ENCODE data around the gene KRT71. TPM values are rescaled to one million over a fixed set of nuclear protein-coding genes. Genes with fewer than 3 reads are reported as not detected.

The KRT71 gene
- total and polyA plus RNA-seq, 2 of the 8 experiments (the other 6 are each of a cell fraction or from before 2014, with no cell fraction given): not detected

DNA sequence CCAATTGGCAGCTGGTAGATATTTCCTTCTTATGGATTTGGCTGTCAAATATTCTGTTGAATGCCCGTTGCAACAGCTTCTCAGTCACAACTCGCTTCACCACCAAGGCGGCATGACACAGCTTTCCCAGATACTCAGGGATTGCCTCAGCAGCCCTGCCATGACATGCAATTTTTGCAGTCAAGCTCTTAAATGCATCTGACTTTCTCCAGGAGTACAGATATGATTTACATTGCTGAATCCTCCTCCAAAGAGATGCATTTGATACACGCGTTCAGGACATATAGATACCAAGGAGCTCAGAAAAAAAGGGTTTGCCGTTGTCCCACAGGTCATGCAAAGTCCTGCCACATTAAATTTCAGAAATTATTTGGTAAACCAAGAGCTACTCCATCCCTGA lies 39.2 kb downstream of the KRT71 start:
- no peak overlapping the region for H3K27ac ChIP-seq (ENCODE audit: low read depth, low read length)
- no peak overlapping the region for H3K4ac ChIP-seq (replicated peaks; ENCODE audit: insufficient read length, low read depth, low read length)
- H2BK15ac ChIP-seq (ENCODE audit: low read length): no peak overlapping the region
- H3K18ac ChIP-seq (ENCODE audit: extremely low read depth, low read length): no peak overlapping the region
- no peak overlapping the region for H3K14ac ChIP-seq (ENCODE audit: insufficient read length)
- ChIA-PET CTCF (ENCODE audit: partially characterized antibody) (interaction anchor here (0.5 to 1.4 kb wide), 6 partner anchors 10 to 367 kb away, joined by 3 to 4 read pairs (median 3); no protein-coding TSS in a partner anchor), POLR2A (ENCODE audit: partially characterized antibody) (no interaction called here)
- no peak overlapping the region for H2AK5ac ChIP-seq (ENCODE audit: low read depth, low read length)
- FAIRE-seq: no peak
- H2BK5ac ChIP-seq (ENCODE audit: low read depth, low read length): no peak overlapping the region
- H3K4me3 ChIP-seq (ENCODE audit: extremely low read depth in 1 of 4, insufficient read depth in 2 of 4, low read depth in 3 of 4, low read length in 4 of 4): no peak overlapping the region
- no peak overlapping the region for H3K9ac ChIP-seq (replicated peaks in 1 of 4; ENCODE audit: extremely low read depth in 1 of 4, low read depth in 3 of 4, low read length in 3 of 4)
- peaks cover 2 to 6% of the 10 kb centered on the region in 2 experiments; a peak in 2 of 4 replicates for H3K9me3 ChIP-seq (ENCODE audit: insufficient read depth in 2 of 2, low read depth in 1 of 2, low read length in 1 of 2)
- H4K91ac ChIP-seq (replicated peaks; ENCODE audit: insufficient read length, low read length): no peak overlapping the region
- H2AFZ ChIP-seq (ENCODE audit: low read length): no peak overlapping the region
- H4K8ac ChIP-seq (ENCODE audit: extremely low read depth, insufficient read depth, low read length): no peak overlapping the region
- no peak overlapping the region for H2BK120ac ChIP-seq (replicated peaks; ENCODE audit: low read depth, low read length)
- H3K79me2 ChIP-seq (ENCODE audit: control insufficient read depth in 1 of 2, insufficient read depth in 2 of 2, low read length in 2 of 2): no peaks in the 10 kb centered on the region
- no peaks in the 10 kb centered on the region for H4K20me1 ChIP-seq (replicated peaks in 1 of 2; ENCODE audit: control insufficient read depth in 1 of 2, insufficient read depth in 2 of 2, low read length in 2 of 2)
- H2BK20ac ChIP-seq (ENCODE audit: low read length): no peak overlapping the region
- H3K4me2 ChIP-seq (ENCODE audit: insufficient read depth in 1 of 2, low read depth in 2 of 2, low read length in 2 of 2): no peak overlapping the region
- no peaks in the 10 kb centered on the region for H3K27me3 ChIP-seq (replicated peaks in 1 of 4; ENCODE audit: control insufficient read depth in 3 of 4, extremely low read depth in 1 of 4, insufficient read depth in 3 of 4, low read length in 3 of 4)
- H3K23ac ChIP-seq (ENCODE audit: insufficient read length): no peak overlapping the region
- H3K36me3 ChIP-seq (ENCODE audit: control insufficient read depth in 2 of 4, insufficient read depth in 4 of 4, low read length in 3 of 4): no peaks in the 10 kb centered on the region
- H3K79me1 ChIP-seq (ENCODE audit: low read depth, low read length): no peaks in the 10 kb centered on the region
- no peaks in the 10 kb centered on the region; the same call in 1 of the 2 replicates for H3K23me2 ChIP-seq (ENCODE audit: low read depth, low read length)
- H4K5ac ChIP-seq (ENCODE audit: insufficient read length, low read depth, low read length): no peak overlapping the region
- no peak overlapping the region for H2BK12ac ChIP-seq (ENCODE audit: low read depth, low read length)
- no peaks in the 10 kb centered on the region for H3K4me1 ChIP-seq (replicated peaks in 1 of 4; ENCODE audit: control insufficient read depth in 3 of 4, insufficient read depth in 4 of 4, low read length in 3 of 4)
- H3K56ac ChIP-seq (replicated peaks; ENCODE audit: insufficient read length, low read depth, low read length): no peak overlapping the region
- WGBS, 2 experiments (ENCODE audit: extremely low coverage in 1 of 2, insufficient coverage in 1 of 2, insufficient read length in 1 of 2, insufficient replicate concordance in 2 of 2, low coverage in 1 of 2, low lambda C conversion rate in 2 of 2, missing lambda C conversion rate in 1 of 2): 84% methylated on average over 6 of the region's 6 CpGs; no CpG with 5 or more reads in 1 of the 2 experiments
- no peak for DNase-seq (ENCODE audit: low read depth in 1 of 2, low spot score in 2 of 2)
- TF ChIP-seq POLR2A (IDR thresholded peaks at IDR 0.05; ENCODE audit: control extremely low read depth in 1 of 2, low read depth in 2 of 2, low read length in 2 of 2) (no peak), GTF2F1 (IDR thresholded peaks at IDR 0.05; ENCODE audit: borderline replicate concordance, low read depth, low read length) (no peak)
- TF ChIP-seq, protein P1, sequence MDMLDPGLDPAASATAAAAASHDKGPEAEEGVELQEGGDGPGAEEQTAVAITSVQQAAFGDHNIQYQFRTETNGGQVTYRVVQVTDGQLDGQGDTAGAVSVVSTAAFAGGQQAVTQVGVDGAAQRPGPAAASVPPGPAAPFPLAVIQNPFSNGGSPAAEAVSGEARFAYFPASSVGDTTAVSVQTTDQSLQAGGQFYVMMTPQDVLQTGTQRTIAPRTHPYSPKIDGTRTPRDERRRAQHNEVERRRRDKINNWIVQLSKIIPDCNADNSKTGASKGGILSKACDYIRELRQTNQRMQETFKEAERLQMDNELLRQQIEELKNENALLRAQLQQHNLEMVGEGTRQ (IDR thresholded peaks at IDR 0.05; ENCODE audit: low read length): no peak

Data from H1 (cell line).